CD4-positive, alpha-beta T cell treated with Interleukin-1 beta for 1 hour (primary cell): Measurements from ENCODE around the gene SUCLG2.

Experiments used
- DNase-seq, 2 donors: peaks; one replicate each; pipeline ENCODE4 v3.0.0-alpha.2; 2020 to 2022

SUCLG2 gene

GRCh38 chr3:67497746-67498145 lies 156.7 kb downstream of the SUCLG2 start:
- DNase-seq = no peak

DNA sequence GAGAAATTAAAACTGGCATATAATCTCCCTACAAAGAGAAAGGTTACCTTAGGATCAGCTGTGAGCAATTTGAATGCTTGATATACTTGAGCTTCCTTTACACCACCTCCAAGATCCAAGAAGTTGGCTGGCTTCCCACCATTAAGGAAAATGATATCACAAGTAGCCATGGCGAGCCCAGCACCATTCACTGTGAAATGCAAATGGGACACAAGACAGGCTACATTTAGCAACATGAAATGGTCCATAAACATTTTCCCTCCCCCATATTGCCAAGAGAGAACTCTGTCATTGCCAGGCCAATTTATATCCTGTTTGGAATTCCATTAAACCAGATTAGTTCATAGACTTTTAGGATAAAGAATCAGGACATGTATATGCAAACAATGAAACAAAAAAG lies 158.7 kb downstream of the SUCLG2 start:
- DNase-seq = no peak

- no peak for DNase-seq
Observed at GRCh38 chr3:67493808-67494207, 160.6 kb downstream of the SUCLG2 start.

GRCh38 chr3:67490658-67491057 lies 163.8 kb downstream of the SUCLG2 start:
- no peak for DNase-seq

DNA sequence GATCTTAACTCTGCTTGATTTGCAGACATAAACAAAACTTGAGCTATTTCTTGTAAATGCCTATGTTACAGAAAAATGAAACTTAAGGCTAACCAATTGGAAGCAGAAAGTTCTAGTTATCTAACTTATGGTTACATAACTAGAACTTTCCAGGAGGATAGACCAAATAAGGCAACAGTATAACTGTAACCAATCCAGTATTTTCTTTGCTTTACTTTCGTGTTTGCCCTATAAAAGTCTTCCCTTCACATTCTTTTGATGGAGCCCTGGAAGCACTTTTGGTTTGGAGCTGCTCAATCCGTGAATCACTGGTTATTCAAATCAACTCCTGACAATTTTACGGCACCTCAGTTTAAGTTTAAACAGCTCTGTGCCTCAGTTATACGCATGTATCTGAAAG lies 164.6 kb downstream of the SUCLG2 start:
- no peak for DNase-seq

DNA sequence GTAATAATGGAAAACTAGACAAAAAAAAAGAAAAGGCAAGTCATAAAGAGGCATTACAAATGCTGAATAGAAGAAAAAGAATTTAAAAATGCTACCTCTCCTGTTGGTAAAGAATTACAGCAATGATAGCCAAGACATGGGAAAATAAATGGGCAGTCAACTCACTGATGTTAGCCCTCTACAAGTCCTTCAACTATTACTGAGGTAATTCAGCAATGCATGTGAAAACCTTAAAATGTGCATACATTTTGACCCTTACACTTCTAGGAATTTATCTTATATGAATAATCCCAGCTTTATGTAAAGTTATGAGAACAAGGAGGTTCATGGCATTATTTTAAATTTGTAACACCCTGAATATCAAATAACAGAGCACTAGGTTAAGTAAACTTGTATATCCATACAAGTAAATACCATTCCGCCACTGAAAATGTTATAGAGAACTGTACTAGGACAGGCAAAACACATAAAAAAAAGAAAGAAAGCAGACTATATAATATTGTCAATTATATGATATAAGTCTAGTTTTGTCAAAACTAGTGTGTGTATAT lies 166.8 kb downstream of the SUCLG2 start:
- no peak for DNase-seq

GRCh38 chr3:67486883-67487282 lies 167.5 kb downstream of the SUCLG2 start:
- no peak for DNase-seq

DNA sequence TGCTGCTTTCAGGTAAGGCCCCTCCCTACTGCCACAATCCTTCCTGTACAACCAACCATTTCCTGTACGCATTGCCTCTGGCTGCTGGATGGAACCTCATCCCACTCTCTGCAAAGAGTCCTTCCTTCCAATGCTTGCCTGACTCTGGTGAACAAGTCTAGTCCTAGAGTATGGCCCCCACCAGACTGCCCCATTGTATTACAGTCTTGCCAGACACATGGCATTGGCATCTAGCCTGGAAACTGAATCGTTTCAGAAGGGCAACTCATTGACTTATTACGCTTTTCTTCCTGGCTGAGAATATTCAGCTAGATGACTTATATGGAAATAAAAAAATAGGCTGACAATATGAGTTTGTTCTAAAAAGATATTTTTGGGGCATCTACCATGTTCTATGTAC lies 170.3 kb downstream of the SUCLG2 start:
- no peak for DNase-seq

GRCh38 chr3:67481126-67481525 lies 173.3 kb downstream of the SUCLG2 start:
- DNase-seq = no peak

GRCh38 chr3:67478423-67478822 lies 176.0 kb downstream of the SUCLG2 start:
- no peak for DNase-seq

- DNase-seq = no peak
Observed at GRCh38 chr3:67474311-67474710, 180.1 kb downstream of the SUCLG2 start.

DNA sequence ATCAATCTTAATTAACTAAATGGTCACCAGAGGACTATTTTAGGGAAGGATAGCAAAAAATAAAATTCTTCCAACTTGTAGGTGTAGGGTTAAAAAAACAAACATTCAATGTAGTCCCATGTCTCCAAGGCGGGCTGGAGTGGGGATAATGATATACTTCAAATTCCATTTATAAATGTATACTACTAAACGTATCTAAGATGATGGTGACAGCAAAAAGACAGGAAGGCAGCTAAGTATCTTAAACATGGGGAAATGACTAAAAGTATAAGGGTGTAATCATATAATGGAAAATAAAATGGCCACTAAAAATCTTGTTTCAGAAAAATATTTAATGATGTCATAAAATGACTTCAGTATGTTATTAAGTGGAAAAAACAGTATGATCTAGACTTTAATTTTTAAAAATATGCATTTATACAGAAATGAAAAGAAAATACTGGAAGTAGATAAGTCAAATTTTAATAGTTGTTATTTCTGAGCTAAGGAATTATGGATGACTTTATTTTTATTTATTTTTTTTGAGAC lies 181.7 kb downstream of the SUCLG2 start:
- DNase-seq = no peak

GRCh38 chr3:67470207-67470606 lies 184.2 kb downstream of the SUCLG2 start:
- no peak for DNase-seq

DNA sequence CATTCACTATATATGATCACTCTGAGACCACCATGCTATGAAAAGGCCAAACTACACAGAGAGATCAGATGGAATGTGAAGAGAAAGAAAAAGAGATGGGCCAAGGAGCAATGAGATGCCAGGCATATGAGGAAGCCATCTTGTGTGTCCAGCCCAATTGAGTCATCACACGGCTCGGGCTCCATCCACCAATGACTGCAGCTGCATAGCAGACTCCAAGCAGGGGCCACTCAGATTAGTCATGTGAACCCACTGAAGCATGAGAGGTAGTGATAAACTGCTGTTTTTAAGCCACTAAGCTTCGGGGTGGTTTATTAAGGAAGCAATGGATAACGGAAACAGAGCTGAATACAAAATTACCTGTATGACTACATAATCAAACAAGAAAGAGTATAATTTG lies 185.9 kb downstream of the SUCLG2 start:
- DNase-seq = no peak

DNA sequence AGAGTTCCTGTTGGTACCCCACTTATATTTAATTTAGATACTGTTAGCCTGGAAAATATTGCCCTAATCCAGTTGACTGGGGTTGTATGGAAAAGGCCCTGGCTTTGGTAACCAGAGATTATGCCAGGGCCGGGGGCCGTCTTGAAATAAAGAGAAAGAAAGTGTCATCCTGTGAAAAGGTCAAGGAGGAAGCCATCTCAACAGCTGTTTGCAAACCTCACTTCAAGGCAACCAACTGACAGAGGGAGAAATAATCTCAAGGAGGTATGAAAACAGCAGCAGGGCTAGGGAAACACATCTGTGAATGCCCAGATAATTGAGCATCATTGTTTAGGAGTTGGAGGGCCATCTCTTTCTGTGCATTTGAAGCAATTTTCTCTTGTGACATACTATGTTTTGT lies 190.8 kb downstream of the SUCLG2 start:
- DNase-seq = no peak

DNA sequence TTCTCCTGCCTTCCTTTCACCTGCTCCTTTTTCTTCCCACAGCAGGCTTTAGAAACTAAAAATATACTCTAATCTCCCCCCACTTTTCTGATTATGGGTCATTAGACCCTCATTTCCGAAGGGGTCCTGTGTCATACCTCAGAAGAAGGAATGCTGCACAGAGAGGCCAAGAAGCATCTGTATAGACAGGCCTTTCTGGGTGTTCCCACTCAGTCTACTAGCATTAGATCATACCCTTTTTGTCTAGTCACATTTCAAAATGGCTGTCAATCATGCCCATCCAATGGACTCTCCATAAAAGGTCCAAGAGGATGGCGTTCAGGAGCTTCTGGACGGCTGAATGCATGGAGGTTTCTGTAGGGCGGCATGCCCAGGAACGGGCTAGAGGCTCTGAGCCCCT lies 192.2 kb downstream of the SUCLG2 start:
- no peak for DNase-seq

- no peak for DNase-seq
Observed at GRCh38 chr3:67461667-67462142, 192.7 kb downstream of the SUCLG2 start.

DNA sequence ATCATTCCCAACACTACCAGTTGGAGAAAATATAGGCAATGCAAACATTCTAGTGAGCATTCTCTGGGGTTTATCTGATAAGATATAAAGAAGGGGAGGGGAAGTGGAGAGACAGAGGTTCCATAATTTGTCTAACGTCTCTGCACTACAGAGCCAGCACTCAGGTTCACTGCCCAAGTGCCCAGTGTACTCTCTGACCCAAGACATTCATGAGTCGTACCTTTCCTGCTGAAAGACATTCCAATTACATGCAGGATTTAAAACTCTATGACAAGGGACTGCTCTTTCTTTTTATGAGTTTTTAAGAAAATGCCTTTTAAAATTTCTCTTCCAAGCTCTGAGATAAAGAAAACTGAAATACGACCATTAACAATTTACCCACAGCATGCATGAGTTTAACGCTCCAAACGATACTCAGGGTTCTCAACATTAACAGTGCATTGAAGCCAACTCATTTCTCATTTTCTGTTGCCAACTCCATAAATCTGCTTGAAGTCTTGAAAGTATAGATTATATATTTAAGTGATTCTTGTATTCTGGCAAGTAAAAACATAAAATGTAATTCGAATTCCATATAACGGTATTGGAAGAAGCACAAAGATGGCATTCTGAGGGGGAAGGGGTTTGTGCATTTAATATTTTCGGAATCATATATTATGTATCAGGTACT lies 193.4 kb downstream of the SUCLG2 start:
- DNase-seq = no peak

DNA sequence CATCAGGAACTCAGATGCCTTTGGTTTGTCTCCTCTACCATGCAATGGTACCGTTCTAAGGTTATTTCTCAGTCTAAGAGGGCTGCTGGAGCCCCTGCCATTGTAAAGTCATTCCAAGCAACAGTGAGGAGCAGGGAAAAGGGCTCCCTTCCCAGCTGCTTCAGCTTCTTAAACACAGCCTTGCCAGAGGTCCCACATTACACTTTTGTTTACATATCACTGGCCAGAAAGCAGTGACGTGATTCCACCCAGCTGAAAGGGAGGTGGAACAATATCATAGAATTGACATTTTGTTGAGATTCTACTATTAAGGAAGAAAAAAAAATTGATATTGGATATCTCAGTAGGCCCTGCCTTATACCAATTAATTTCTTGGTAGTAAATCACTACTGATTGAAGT lies 194.6 kb downstream of the SUCLG2 start:
- no peak for DNase-seq

GRCh38 chr3:67458896-67459530 lies 195.4 kb downstream of the SUCLG2 start:
- no peak for DNase-seq

GRCh38 chr3:67458408-67458807 lies 196.0 kb downstream of the SUCLG2 start:
- DNase-seq = no peak

DNA sequence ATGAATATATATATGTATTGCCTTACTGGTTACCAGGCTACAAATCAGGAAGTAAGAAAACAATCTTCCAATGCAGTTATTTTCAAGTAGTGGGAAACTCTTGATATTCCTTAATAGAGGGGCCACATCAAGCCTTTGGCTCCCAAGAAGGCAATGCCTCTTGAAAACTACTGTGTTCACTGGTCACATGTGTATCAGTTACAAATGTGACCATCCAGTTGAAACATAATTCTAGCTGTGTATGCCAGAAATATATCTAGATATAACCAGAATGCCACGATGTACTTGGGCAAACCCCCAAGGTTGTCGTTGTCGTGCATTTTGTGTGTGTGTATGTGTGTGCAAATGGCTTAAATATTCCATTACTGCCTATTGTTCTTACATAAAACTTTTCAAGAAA lies 200.8 kb downstream of the SUCLG2 start:
- DNase-seq = no peak

- DNase-seq = no peak
Observed at GRCh38 chr3:67450153-67450552, 204.3 kb downstream of the SUCLG2 start.

DNA sequence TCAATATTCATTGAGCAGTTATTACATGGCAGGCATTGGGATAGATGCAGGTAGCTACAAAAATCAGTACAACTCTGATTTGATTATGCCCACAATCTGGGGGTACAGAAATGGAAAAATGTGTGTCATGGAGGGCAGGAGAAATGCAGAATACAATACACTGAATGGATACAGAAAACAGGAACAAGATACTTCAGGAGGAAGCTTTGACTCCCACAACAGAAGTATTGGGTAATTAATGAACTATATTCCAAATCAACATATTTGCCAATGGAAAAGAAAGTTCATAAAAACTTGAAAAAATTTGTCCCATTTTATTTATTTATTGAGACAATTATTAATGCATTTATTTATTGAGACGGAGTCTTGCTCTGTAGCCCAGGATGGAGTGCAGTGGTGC lies 207.0 kb downstream of the SUCLG2 start:
- no peak for DNase-seq
